ENCODE measurements around the gene HEXIM1. TPM values are rescaled to one million over a fixed set of nuclear protein-coding genes. Genes with fewer than 3 reads are reported as not detected.

The HEXIM1 gene, protein sequence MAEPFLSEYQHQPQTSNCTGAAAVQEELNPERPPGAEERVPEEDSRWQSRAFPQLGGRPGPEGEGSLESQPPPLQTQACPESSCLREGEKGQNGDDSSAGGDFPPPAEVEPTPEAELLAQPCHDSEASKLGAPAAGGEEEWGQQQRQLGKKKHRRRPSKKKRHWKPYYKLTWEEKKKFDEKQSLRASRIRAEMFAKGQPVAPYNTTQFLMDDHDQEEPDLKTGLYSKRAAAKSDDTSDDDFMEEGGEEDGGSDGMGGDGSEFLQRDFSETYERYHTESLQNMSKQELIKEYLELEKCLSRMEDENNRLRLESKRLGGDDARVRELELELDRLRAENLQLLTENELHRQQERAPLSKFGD
- 10 to 100 TPM; 23.4 to 43.1 (median 27.8) TPM for total RNA-seq
- polyA plus RNA-seq: 10 to 100 TPM; 12.9 to 26.7 (median 15.1) TPM
- long read RNA-seq, donor 1, transcript HEXIM1-201 (1 exons, 3,600 nt): major isoform, 30 of 30 reads
- long read RNA-seq, donor 1, partial matches to known transcripts: 0 of 30 reads
- long read RNA-seq, donor 1, other reads (novel, unspliced or antisense): 0 of 30 reads
- long read RNA-seq, donor 2, transcript HEXIM1-201 (1 exons, 3,600 nt): major isoform, 31 of 31 reads
- long read RNA-seq, donor 2, partial matches to known transcripts: 0 of 31 reads
- long read RNA-seq, donor 2, other reads (novel, unspliced or antisense): 0 of 31 reads

DNA sequence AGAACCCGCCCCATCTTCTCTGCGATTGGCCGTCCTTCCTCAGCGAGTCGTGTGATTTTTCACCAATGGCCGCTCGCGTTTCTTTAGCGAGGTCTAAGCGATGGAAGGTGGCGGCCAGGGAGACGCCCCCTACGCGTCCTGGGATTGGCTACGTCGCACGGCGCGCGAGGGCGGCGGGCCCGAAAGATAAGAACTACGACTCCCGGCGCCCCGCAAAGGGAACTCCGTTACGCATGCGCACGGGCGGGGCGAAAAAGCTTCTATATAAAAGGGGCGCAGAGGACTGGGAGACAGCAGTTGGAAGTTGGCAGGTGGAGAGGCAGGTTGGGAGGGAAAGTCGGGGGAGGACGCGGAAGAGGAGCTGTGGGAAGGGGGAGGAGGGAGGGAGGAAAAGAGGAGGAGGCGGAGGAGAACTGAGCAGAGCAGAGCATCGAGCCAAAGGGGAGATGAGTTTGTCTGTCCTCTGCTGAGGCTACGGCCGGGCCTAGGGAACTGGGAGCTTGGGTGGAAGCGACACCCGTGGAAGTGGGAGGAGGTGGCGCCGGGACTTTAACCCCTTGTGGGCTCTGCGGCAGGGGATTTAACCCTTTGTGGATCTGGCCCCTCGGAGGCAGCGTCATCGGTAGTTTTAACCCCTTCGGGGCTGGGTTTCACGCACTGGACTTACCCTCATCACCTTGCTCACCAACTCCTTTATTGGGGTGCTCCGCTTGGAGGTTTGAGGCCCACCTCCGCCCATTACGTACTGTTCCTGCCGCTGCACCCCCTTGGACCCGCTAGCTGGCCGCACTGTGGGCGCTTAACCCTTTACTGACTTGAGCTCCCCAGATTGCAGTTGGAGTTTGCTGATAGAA, at the start of gene HEXIM1:
Gene HEXIM1, plus strand, starts transcription at position 293 of the 854 bp plus-strand sequence. CDS start 716 bp downstream, outside the sequence.
- 0 to 1% (median 0%) methylated on average over 58 of the region's 58 CpGs for WGBS, 5 donors
- Histone ChIP-seq H3K4me3 (peak within 1 kb of the TSS; percentile 65 to 88 (median 72)), H3K4me1 (peaks cover 39 to 90% (median 65%) of the 10 kb centered on the region in 6 donors), H3K27ac (peak within 1 kb of the TSS; percentile 95 to 100 (median 99)), H3K9me3 (no peaks in the 10 kb centered on the region), H3K27me3 (replicated peaks in 1 of 7) (no peaks in the 10 kb centered on the region), H3K36me3 (peaks cover 0 to 9% (median 0%) of the 10 kb centered on the region in 6 donors)
- TF ChIP-seq, protein P1, sequence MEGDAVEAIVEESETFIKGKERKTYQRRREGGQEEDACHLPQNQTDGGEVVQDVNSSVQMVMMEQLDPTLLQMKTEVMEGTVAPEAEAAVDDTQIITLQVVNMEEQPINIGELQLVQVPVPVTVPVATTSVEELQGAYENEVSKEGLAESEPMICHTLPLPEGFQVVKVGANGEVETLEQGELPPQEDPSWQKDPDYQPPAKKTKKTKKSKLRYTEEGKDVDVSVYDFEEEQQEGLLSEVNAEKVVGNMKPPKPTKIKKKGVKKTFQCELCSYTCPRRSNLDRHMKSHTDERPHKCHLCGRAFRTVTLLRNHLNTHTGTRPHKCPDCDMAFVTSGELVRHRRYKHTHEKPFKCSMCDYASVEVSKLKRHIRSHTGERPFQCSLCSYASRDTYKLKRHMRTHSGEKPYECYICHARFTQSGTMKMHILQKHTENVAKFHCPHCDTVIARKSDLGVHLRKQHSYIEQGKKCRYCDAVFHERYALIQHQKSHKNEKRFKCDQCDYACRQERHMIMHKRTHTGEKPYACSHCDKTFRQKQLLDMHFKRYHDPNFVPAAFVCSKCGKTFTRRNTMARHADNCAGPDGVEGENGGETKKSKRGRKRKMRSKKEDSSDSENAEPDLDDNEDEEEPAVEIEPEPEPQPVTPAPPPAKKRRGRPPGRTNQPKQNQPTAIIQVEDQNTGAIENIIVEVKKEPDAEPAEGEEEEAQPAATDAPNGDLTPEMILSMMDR (IDR thresholded peaks at IDR 0.05 in 8 of 11, conservative IDR thresholded peaks at IDR 0.05 in 3 of 11): peak in 3 of 11 experiments; percentile 4 to 20 (median 18)
- TF ChIP-seq POLR2AphosphoS5 (IDR thresholded peaks at IDR 0.05): peak; percentile 99 to 100 (median 100)
- TF ChIP-seq POLR2A (IDR thresholded peaks at IDR 0.05): peak in 2 of 3 donors; percentile 99
- peak; percentile 99 for DNase-seq
- intact Hi-C loops (cut with DNase I; ENCODE audit: low total_unique reads): no loop called here

DNA sequence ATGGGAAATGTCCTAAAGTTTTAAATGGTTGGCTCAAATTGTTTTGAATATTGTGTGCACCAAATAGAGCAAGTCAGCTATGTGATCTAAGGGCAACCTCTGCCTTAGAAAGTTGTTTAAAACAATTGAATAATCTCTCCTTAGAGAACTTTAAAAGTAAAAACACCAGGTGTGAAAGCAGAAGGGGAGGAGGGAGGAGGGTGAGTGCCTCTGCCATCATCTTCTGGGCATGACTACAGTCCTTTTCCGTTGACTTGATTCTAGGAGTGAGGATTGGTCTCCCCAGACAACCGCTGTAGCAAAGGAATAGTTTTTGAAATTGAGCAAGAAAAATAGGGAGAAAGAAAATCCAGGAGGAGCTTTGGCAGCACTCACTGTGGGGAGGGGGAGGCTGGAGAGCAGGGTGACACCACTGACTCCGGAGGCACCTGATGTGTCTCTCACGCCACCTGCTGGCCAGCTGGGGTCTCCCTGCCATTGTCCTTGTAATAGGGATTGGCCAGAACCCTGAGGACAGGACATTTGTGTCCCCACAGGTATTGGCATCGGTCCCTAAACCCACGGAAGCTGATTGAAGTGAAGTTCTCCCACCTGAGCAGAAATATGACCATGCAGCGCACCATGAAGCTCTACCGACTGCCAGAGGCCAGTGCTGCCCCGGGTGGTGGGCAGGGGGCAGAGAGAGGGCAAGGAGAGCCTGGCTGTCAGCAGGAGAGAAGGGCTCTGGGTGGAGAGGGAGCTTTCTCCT, 49.2 kb upstream of the HEXIM1 start:
- H3K36me3 ChIP-seq: peaks cover 12 to 100% (median 96%) of the 10 kb centered on the region in 6 donors
- H3K27ac ChIP-seq: no peak overlapping the region
- 59 to 65% (median 64%) methylated on average over 9 of the region's 9 CpGs for WGBS, 5 donors
- no peak overlapping the region for H3K4me3 ChIP-seq
- TF ChIP-seq POLR2A (IDR thresholded peaks at IDR 0.05) (no peak), POLR2AphosphoS5 (IDR thresholded peaks at IDR 0.05) (peak; percentile 15 to 56 (median 34))
- TF ChIP-seq, protein P1 (IDR thresholded peaks at IDR 0.05 in 8 of 11, conservative IDR thresholded peaks at IDR 0.05 in 3 of 11): peak; percentile 52 to 92 (median 81)
- no peaks in the 10 kb centered on the region for H3K9me3 ChIP-seq
- intact Hi-C loops (cut with DNase I; ENCODE audit: low total_unique reads): no loop called here
- no peaks in the 10 kb centered on the region for H3K27me3 ChIP-seq (replicated peaks in 1 of 7)
- peaks cover 0 to 15% (median 3%) of the 10 kb centered on the region in 6 donors for H3K4me1 ChIP-seq
- DNase-seq: peak; percentile 93

DNA sequence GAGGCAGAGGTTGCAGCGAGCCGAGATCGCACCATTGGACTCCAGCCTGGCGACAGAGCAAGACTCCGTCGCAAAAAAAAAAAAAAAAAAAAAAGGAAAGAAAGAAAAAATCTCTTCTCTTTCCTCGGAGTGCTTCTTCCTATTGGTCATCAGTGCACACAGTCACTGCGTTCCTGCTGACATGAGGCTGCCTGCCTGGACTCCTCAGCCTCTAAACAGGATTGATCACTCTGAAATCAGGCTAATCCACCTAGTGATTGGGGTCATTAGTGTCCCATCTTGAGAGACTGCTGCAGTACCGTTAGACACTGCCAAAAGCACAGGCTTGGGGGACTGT, 46.8 kb upstream of the HEXIM1 start:
- intact Hi-C loops (cut with DNase I; ENCODE audit: low total_unique reads): no loop called here
- Histone ChIP-seq H3K9me3 (no peaks in the 10 kb centered on the region), H3K27me3 (replicated peaks in 1 of 7) (no peaks in the 10 kb centered on the region), H3K4me1 (peaks cover 0 to 14% (median 2%) of the 10 kb centered on the region in 6 donors), H3K4me3 (no peak overlapping the region), H3K36me3 (peaks cover 19 to 100% (median 96%) of the 10 kb centered on the region in 6 donors), H3K27ac (no peak overlapping the region)
- 89 to 92% (median 92%) methylated on average over 9 of the region's 9 CpGs for WGBS, 5 donors
- TF ChIP-seq POLR2AphosphoS5 (IDR thresholded peaks at IDR 0.05): no peak
- TF ChIP-seq, protein P1 (IDR thresholded peaks at IDR 0.05 in 8 of 11, conservative IDR thresholded peaks at IDR 0.05 in 3 of 11): no peak
- TF ChIP-seq POLR2A (IDR thresholded peaks at IDR 0.05): no peak
- no peak for DNase-seq
